IPS DF 19.7 (cell line): Measurements from ENCODE around the gene DIP2C.

ENCODE experiments used
- DNase-seq: peaks from one replicate; pipeline ENCODE4 v3.0.0-alpha.2; 2013; ENCODE audit warnings: low read depth, low spot score

DIP2C gene

DNA sequence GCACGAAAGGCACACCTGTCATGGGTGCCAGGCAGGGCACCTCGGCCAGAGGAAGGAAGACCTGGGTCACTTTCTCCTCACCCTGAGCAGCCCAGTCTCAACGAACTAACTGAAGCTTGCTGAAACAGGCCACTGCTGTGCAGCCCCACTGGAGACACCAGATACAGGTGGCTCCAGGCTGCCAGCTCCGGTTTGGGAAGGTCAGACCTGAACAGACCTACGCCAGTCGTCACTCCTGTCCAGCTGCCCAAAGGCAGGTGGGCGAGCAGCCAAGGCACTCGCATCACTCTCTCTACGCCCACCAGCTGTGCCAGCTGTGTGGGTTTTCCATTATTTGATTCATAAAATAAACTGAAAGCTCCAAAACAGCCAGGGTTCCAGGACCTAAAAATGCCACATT, 298.2 kb downstream of the DIP2C start:
- DNase-seq: no peak

- DNase-seq: no peak
Observed at GRCh38 chr10:390449-391100, 298.9 kb downstream of the DIP2C start.

DNA sequence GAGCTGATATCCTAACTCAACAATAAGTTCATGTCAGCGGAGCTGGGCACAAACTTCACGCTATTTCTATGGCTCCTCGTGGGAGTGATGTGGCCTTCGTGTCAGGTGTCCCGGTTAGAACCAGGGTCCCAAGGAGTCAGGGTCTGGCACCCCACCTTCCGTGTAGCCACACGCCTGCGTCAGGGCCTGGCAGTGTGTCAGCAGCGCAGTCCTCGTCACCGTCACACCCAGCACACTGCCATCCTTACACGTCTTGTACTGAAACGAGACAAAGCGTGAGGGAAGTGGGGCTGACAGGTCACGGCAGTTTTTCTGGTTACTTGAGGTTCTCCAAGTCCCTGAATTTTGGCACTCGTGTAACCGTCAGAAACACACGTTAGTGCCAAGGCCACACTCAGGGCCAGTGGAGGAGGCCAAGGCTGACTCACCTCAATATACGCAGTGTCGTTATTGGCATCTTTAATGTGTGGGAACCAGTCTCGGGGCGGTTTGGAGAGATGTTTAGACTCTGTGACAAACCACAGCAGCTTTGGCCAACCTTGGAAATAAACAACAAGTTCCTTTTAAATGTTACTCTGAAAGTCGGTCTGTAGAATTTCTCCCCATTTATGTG, 299.5 kb downstream of the DIP2C start:
- no peak for DNase-seq

- DNase-seq: no peak
Observed at GRCh38 chr10:389261-389790, 300.1 kb downstream of the DIP2C start.

DNA sequence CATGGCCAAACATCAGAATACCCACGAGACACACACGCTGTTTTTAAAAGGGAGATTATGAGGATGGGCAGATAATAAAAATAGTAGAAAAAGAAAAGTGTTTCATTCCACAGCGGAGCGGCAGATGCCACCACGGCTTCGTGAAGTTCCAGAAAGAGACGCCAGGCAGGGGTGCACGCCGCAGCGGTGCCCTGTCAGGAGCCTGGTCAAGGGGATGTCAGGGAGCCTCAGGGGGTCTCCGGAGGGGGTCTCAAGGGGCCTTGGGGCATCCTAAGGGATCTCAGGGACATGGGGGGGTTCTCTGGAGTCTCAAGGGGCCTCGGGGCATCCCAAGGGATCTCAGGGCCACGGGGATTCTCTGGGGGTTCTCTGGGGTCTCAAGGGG, 300.8 kb downstream of the DIP2C start:
- no peak for DNase-seq

DNA sequence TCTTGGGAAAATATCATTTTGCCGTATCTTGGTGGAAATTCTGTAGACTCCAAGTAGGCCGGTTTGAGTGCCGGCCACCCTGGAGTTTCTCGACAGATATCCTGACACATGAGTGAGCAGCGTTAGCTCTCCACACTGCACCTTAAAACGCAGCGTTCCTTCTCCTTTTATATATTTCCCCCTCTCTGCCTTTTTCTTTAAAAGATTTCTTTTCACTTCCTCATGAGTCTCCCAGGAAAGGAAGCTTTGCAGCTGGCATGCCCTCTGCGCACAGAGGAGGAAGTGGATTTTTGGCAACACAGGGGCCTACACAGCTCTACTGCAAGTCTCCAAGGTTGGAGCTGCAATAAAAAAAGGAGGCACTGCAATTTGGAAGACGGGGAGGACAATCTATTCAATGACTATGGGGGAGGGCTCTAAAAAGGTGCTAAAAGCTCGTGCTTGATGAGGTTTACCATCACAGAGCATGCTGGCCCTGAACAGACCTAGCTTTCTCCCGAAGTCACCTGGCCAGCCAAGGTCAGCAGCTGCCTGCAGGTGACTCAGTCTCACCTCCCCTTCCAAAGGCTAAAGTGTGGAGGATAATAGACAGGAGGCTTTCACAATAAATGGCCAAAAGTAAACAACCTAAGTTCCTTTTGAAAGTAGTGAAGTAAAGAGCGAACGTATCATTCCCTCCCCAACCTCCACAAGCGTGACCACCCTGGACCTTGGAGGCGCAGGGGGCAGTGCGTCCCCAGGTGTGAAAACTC, 301.4 kb downstream of the DIP2C start:
- no peak for DNase-seq

- DNase-seq: no peak
Observed at GRCh38 chr10:387593-387891, 301.9 kb downstream of the DIP2C start.

DNA sequence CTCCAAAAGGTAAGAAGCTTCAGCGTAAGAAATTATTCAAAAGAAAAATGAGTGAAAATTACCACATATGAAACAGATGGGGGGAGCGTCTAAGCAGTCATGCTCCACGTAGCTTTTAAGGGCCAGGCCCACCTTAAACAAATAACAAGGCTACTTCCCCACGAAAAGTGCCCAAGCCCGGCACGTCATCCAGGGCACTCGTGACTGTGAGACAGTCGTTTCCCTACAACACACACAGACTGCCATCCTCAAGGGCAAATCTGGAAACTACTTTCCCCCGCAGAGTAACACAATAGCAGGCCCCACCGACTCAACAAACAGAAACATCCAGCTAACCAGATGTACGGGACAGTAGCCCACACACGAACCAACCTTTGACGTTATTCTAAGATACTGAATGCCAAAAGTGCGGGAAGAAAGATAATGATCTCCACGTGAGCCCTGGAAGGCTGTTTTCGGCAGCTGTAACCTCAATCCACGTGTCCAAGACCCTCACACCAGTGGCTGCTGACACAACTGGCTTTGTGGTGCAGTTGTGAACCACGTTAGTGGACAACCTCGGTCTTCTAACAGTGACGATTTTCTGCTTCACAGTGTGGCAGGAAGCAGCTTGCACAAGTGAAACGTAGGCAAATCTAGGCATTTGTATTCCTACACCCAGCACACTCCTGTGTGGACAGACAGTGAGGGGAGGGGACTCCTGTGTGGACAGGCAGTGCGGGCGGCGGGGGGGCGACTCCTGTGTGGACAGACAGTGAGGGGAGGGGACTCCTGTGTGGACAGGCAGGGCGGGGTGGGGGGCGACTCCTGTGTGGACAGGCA, 302.5 kb downstream of the DIP2C start:
- no peak for DNase-seq

DNA sequence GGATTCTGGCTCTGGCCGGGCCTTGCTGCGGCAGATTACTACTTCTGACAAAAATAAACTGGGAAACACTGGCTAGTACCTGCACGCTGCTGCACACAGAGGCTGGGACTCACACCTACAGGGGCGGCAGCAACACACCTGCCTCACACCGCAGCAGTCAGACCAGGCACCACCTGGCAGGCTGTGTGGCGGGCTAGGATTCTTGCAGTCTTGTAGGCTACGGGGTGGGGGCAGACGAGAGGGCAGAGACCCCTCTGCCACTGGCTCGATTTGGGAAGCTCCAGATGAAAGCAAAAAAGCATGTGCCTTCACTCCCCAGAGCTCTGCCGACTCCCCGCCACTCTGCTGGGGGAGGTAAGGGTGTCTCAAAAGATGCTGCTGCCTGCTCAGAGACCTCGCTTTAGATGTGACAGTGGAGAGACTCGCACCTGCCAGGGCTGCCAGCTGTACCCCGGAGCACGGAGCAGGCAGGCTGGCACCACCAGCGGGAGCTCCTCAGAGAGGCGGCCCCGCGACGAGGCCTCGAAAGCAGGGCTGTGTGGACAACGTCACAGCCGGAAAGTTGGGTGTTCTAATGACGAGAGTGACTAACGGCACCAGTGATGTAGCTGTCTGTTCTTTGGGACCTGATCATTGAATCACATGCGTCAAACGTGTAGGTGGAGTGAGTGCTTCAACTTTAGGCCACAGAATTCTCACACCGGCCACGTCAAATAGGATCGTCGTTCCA, 303.7 kb downstream of the DIP2C start:
- DNase-seq: no peak

DNA sequence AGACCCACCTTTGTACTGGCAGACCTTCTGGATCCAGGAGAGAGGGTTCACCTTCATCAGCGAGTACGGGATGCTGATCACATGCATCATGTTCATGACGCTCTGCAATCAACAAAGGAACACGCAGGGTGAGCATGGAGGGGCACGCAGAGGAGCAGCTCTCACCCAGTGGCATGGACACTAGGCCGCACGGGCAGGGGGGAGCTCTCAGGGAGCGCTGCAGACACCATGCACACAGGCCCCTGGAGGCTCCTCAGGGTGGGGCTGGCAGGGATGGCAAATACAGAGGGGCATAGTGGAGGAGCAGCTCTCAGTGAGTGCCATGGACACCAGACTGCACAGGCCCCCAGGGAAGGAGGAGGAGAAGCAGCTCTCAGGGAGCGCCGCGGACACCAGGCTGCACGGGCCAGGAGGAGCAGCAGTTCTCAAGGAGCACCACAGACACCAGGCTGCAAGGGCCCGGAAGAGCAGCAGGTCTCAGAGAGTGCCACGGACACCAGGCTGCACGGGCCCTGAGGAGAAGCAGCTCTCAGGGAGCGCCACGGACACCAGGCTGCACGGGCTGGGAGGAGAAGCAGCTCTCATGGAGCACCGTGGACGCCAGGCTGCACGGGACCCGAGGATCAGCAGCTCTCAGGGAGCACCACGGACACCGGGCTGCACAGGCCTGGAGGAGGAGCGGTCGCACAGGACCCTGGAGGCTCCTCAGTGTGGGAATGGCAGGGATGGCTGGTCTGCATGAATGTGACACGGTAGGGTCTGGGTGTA, 304.7 kb downstream of the DIP2C start:
- DNase-seq: no peak

GRCh38 chr10:383519-383918, 305.9 kb downstream of the DIP2C start:
- DNase-seq: no peak

DNA sequence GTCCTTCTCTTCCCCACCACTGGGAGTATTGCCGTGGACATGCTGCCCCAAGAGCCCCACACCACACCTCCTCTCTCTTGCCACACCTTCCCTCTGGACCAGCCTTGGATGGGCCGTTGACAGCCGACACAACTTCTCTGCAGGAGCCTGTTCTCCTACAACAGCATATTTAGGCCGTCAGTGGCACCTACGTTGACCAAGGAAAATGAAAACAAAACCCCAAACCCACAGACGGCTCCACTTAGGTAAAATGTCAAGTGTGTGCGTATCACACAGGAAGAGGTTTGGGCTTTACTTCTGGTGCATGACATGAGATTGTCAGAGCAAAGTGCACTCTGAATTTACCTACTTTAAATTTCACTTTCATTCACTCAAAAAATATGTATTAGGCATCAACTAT, 307.7 kb downstream of the DIP2C start:
- no peak for DNase-seq

DNA sequence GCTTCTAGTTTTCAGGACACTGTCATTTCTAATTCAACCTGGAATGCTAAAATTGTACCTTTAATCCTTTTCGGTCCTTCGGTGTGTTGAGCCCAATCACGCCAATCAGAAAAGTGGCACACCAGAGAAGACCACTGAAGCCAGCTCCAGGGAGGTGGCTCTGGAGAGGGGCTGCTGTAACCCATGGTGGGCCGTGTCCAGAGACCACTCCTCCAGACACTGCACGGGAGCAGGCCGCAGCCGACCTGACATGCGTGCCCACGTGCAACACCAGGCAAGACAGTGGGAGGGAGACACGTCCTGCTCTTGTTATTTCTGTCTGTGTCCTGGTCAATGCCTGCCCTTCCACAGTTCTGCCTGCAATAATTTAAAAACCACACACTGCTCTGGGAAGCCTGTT, 308.1 kb downstream of the DIP2C start:
- no peak for DNase-seq

DNA sequence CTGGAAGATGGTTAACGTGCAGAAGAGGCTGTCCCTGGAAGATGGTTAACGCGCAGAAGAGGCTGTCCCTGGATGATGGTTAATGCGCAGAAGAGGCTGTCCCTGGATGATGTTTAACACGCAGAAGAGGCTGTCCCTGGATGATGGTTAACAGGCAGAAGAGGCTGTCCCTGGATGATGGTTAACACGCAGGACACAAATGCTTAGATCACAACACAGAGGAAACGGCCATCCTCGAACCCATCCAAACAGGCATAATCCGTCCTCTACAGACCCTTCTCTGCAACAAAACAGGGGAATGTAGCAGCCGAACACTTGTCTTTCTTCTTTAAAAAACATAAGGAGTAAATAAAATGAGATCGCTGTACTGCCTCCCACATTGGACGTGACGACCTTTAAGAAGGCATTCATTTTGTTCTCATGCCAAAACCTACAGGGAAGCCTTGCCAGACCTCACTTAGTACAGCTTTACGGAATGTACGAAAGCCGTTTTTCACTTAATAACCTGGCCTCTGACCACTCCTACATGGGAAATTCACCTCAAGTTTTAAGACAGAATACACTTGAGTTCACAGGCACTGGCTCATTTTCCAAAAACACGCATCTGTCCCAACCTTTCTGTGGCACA, 309.0 kb downstream of the DIP2C start:
- no peak for DNase-seq

DNA sequence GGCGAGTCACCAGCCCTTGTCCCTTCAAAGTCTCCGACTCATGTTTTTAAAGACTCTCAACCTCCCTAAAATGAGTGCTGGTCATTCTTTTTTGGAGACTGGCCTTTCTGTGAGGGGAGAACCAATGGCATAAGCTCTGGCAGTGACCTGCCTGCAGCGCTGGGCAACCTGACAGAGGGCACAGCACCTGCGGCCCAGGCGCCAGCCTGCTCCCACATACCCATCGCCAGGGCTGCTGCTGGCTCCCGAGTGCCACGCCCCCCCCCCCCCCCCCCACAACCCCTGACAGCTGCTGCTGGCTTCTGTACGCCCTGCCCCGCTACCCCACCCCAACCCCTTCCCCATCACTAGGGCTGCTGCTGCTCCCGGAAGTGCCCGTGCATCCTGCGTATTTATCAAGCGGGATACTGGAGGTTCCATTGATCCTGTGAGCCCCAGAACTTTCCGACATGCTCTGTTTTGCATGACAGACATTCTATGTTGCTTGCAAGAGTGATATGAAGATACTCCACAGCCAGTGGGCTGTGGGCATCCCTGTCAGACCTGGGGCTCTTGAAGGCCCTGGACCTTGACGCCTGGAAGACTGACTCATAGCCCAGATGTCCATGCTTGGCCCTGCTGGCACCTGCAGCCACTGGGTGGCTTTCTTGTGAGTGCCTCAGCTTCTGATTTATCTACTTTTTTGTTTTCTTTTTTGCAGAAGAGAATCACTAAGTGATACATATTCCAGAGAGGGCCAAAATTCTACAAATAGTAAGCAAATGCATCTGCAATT, 310.4 kb downstream of the DIP2C start:
- no peak for DNase-seq

DNA sequence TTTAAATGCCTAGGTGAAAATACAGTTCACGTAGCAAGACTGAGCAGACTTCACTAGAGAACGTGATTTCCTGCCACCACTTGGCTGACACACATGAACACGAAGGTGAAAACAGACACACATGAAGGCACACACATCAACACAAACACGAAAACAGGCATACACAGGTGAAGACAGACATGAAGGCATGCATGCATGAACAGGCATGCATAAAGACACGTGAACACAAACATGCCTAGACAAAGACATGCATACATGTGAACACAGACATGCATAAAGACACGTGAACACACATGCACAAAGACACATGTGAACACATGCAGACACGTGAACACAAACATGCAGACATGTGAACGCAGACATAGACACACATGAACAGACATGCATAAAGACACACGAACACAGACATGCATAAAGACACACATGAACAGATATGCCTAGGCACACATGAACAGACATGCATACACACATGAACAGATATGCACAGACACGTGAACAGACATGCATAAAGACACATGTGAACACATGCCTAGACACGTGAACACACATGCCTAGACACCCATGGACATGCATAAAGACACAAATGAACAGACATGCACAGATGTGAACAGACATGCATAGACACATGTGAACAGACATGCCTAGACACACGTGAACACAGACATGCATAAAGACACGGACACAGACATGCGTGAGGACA, 311.1 kb downstream of the DIP2C start:
- DNase-seq: no peak

- DNase-seq: no peak
Observed at GRCh38 chr10:377228-377627, 312.2 kb downstream of the DIP2C start.

DNA sequence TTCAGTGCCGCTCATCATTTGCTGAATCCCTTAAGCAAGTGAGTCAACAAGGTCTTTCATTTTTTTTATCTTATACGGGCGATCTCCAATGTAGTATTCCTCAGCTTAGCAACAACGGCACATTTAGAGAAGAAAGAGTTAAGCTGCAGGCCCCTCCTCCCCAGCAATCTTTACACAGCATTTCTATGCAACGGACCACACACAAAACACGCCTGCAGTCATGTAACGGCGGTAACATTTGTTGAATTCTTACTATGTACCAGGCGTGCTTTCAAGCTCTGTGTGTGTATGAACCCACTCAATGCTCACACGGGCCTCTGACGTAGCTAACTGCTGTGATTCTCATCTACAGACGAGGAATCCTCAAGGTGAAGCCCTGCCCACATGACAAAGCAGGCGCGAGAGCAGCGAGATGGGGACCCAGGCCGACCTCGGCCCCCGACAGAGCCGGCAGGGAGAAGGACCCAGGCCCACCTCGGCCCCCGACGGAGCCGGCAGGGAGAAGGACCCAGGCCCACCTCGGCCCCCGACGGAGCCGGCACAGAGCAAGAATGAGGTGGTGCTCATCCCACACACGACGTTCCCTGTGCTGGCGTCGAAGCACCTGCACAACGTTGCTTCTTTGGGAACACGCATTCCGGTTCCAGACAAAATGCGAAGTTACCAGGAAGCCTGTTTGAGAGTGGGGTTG, 313.5 kb downstream of the DIP2C start:
- no peak for DNase-seq
